Gastrocnemius medialis (tissue), 4 donors: ENCODE measurements around the gene RMI2.

ENCODE experiments used
- POLR2A ChIP-seq, 2 donors: fragments of 450-650 bp; IDR thresholded peaks; one replicate each; pipeline ENCODE4 v1.6.1; 2017; ENCODE audit warnings: antibody characterized with exemption in 2 of 2, mild to moderate bottlenecking in 2 of 2, moderate library complexity in 2 of 2
- TF ChIP-seq, protein P1 (sequence below), 5 experiments: fragments of 450-650 bp in 3 of 5; fragments of 200-600 bp in 2 of 5; sonication (generic) in 2 of 5; IDR thresholded peaks in 4 of 5; conservative IDR thresholded peaks in 1 of 5; 1 replicate in 4 of 5; 2 replicates in 1 of 5; pipeline ENCODE4 v1.5.1; 2016 to 2019; ENCODE audit warnings: antibody characterized with exemption in 5 of 5, mild to moderate bottlenecking in 3 of 5, moderate library complexity in 3 of 5

DNA sequence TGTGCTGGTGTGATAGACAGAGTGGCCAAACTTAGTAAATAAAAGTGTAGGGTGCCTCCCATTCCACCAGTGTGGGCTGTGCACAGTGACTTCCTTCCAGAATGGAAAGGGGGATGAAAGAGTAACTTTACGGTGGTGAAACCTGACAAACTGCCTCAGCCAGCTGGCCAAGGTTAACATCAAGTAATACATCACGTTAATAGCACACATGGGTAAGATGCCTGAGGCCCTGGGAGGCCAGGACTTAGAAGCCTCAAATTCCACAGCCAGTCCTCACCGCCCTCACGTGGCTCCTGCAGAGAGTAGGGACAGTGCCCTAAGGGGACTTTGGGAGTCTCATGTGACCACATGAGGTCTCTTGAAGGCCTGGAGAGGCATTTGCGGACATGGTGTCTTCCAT is 14.1 kb downstream of the RMI2 start:
- TF ChIP-seq, protein P1, sequence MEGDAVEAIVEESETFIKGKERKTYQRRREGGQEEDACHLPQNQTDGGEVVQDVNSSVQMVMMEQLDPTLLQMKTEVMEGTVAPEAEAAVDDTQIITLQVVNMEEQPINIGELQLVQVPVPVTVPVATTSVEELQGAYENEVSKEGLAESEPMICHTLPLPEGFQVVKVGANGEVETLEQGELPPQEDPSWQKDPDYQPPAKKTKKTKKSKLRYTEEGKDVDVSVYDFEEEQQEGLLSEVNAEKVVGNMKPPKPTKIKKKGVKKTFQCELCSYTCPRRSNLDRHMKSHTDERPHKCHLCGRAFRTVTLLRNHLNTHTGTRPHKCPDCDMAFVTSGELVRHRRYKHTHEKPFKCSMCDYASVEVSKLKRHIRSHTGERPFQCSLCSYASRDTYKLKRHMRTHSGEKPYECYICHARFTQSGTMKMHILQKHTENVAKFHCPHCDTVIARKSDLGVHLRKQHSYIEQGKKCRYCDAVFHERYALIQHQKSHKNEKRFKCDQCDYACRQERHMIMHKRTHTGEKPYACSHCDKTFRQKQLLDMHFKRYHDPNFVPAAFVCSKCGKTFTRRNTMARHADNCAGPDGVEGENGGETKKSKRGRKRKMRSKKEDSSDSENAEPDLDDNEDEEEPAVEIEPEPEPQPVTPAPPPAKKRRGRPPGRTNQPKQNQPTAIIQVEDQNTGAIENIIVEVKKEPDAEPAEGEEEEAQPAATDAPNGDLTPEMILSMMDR (IDR thresholded peaks at IDR 0.05 in 4 of 5, conservative IDR thresholded peaks at IDR 0.05 in 1 of 5): no peak
- TF ChIP-seq POLR2A (IDR thresholded peaks at IDR 0.05): no peak
